Measurements from ENCODE around the gene INTS12. TPM values are rescaled to one million over a fixed set of nuclear protein-coding genes. Genes with fewer than 3 reads are reported as not detected.

The INTS12 gene
- total RNA-seq, 1 experiment from 2014 or later = 13.9 TPM

GRCh38 chr4:105686571-105686970 lies 21.9 kb downstream of the INTS12 start:
- no peak for DNase-seq (ENCODE audit: low read depth, low spot score)
- Histone ChIP-seq H3K9me3 (ENCODE audit: control insufficient read depth, insufficient read depth, low read depth, low read length) (no peaks in the 10 kb centered on the region), H3K27ac (ENCODE audit: low read length) (no peak overlapping the region), H3K4me3 (ENCODE audit: low read depth in 2 of 2, low read length in 2 of 2) (no peak overlapping the region), H3K4me1 (ENCODE audit: control insufficient read depth, insufficient read depth, low read length) (no peaks in the 10 kb centered on the region), H3K36me3 (ENCODE audit: control insufficient read depth, insufficient read depth, low read length) (peaks cover 6% of the 10 kb centered on the region; the same call in 1 of the 2 replicates), H3K27me3 (ENCODE audit: control insufficient read depth, insufficient read depth, low read length) (no peaks in the 10 kb centered on the region)
- no peak for TF ChIP-seq REST (IDR thresholded peaks at IDR 0.05; ENCODE audit: insufficient read depth in 1 of 2, low read depth in 2 of 2, low read length in 1 of 2)
- no peak for TF ChIP-seq SIN3A (IDR thresholded peaks at IDR 0.05; ENCODE audit: borderline replicate concordance, insufficient read depth, low read depth, low read length)
- no peak for TF ChIP-seq TCF7L2 (IDR thresholded peaks at IDR 0.05; ENCODE audit: low read depth, low read length)
- POLR2A ChIA-PET = no interaction called here
- intact Hi-C loops (cut with micrococcal nuclease; ENCODE audit: unreplicated experiment) (no loop called here), in situ Hi-C loops (cut with HindIII; ENCODE audit: low pct_unique_long_range_greater_than_20kb, low sequenced_read_pairs) (no loop called here)
- BruUV-seq (replicated peaks) = no TSS peak
- ATAC-seq = no peak
- CTCF ChIA-PET = no interaction called here

- no TSS peak for BruUV-seq (replicated peaks)
Observed at GRCh38 chr4:105683038-105683437, 25.5 kb downstream of the INTS12 start.

More at GRCh38 chr4:105683038-105683437, 25.5 kb downstream of the INTS12 start:
- H3K27ac ChIP-seq (ENCODE audit: low read length) = no peak overlapping the region
- DNase-seq (ENCODE audit: low read depth, low spot score) (no peak), ATAC-seq (no peak)
- TF ChIP-seq TCF7L2 (IDR thresholded peaks at IDR 0.05; ENCODE audit: low read depth, low read length) = no peak
- no peak for TF ChIP-seq SIN3A (IDR thresholded peaks at IDR 0.05; ENCODE audit: borderline replicate concordance, insufficient read depth, low read depth, low read length)
- TF ChIP-seq CTCF (IDR thresholded peaks at IDR 0.05) = no peak
- TF ChIP-seq POLR2AphosphoS5 (IDR thresholded peaks at IDR 0.05; ENCODE audit: low read depth, low read length) = no peak
- TF ChIP-seq REST (IDR thresholded peaks at IDR 0.05; ENCODE audit: insufficient read depth in 1 of 2, low read depth in 2 of 2, low read length in 1 of 2) = no peak
- H3K36me3 ChIP-seq (ENCODE audit: control insufficient read depth, insufficient read depth, low read length) = peaks cover 6% of the 10 kb centered on the region; the same call in 1 of the 2 replicates
- H3K4me3 ChIP-seq (ENCODE audit: low read depth in 2 of 2, low read length in 2 of 2) = no peak overlapping the region
- POLR2A ChIA-PET = no interaction called here
- intact Hi-C loops (cut with micrococcal nuclease; ENCODE audit: unreplicated experiment) = no loop called here
- CTCF ChIA-PET = no interaction called here
- in situ Hi-C loops (cut with HindIII; ENCODE audit: low pct_unique_long_range_greater_than_20kb, low sequenced_read_pairs) = no loop called here
- H3K4me1 ChIP-seq (ENCODE audit: control insufficient read depth, insufficient read depth, low read length) = no peaks in the 10 kb centered on the region
- no peaks in the 10 kb centered on the region for H3K27me3 ChIP-seq (ENCODE audit: control insufficient read depth, insufficient read depth, low read length)
- H3K9me3 ChIP-seq (ENCODE audit: control insufficient read depth, insufficient read depth, low read depth, low read length) = no peaks in the 10 kb centered on the region

Measured in Panc1 (cell line).